ENCODE measurements around the gene SNAPC1.

DNA sequence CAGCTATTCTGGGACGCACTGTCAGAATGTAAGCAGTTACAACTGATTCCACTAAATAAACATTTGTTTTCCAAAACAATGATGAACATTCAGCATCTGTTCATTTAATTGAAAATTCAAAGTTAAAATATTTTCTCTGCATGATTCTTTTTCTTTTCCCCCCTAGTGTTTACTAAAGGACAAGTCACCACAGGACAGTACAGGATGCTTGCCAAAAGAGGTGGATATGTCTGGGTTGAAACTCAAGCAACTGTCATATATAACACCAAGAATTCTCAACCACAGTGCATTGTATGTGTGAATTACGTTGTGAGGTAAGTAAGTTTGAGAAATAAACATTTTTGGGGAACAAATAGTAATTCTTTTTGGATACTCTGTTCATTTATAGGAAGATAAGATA lies 28.2 kb upstream of the SNAPC1 start:
- TF ChIP-seq, protein P1, sequence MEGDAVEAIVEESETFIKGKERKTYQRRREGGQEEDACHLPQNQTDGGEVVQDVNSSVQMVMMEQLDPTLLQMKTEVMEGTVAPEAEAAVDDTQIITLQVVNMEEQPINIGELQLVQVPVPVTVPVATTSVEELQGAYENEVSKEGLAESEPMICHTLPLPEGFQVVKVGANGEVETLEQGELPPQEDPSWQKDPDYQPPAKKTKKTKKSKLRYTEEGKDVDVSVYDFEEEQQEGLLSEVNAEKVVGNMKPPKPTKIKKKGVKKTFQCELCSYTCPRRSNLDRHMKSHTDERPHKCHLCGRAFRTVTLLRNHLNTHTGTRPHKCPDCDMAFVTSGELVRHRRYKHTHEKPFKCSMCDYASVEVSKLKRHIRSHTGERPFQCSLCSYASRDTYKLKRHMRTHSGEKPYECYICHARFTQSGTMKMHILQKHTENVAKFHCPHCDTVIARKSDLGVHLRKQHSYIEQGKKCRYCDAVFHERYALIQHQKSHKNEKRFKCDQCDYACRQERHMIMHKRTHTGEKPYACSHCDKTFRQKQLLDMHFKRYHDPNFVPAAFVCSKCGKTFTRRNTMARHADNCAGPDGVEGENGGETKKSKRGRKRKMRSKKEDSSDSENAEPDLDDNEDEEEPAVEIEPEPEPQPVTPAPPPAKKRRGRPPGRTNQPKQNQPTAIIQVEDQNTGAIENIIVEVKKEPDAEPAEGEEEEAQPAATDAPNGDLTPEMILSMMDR (IDR thresholded peaks at IDR 0.05) = no peak
- TF ChIP-seq EZH2 (IDR thresholded peaks at IDR 0.05) = no peak
- no peak for TF ChIP-seq EZH2phosphoT487 (IDR thresholded peaks at IDR 0.05)

Measured in neural progenitor cell (in vitro differentiated cells).